Loucy (cell line): ENCODE measurements around the gene LRRK1.

Experiments
- H2AFZ ChIP-seq: fragments of 200-600 bp; sonication (generic); 2 replicates; pipeline ENCODE4 v1.6.0; 2016; ENCODE audit warnings: antibody characterized with exemption, mild to moderate bottlenecking, low read length, moderate library complexity
- H3F3A ChIP-seq: fragments of 200-600 bp; 2 replicates; pipeline ENCODE4 v1.6.0; 2016; ENCODE audit warnings: antibody characterized with exemption, low read depth, mild to moderate bottlenecking
- H3K27me3 ChIP-seq: fragments of 200-600 bp; sonication (generic); 2 replicates; pipeline ENCODE4 v1.6.1; 2014; ENCODE audit warnings: low read length, mild to moderate bottlenecking; ENCODE audit not compliant: insufficient read depth, poor library complexity, severe bottlenecking
- H3K36me3 ChIP-seq: fragments of 200-600 bp; sonication (generic); 2 replicates; pipeline ENCODE4 v1.6.1; 2016; ENCODE audit warnings: low read length; ENCODE audit not compliant: insufficient read depth
- H3K4me1 ChIP-seq: fragments of 200-600 bp; sonication (generic); 2 replicates; pipeline ENCODE4 v1.5.1; 2014; ENCODE audit warnings: low read length, mild to moderate bottlenecking; ENCODE audit not compliant: insufficient read depth, poor library complexity, severe bottlenecking
- H3K4me2 ChIP-seq: fragments of 200-600 bp; sonication (generic); 2 replicates; pipeline ENCODE4 v1.6.0; 2014; ENCODE audit warnings: antibody characterized with exemption, low read length, low read depth, mild to moderate bottlenecking; ENCODE audit not compliant: poor library complexity, severe bottlenecking
- H3K4me3 ChIP-seq: fragments of 200-600 bp; sonication (generic); 2 replicates; pipeline ENCODE4 v1.5.1; 2014; ENCODE audit warnings: low read length, mild to moderate bottlenecking, mixed read lengths; ENCODE audit not compliant: poor library complexity, severe bottlenecking
- H3K79me2 ChIP-seq: fragments of 200-600 bp; sonication (generic); 2 replicates; pipeline ENCODE4 v1.6.1; 2014; ENCODE audit warnings: low read length; ENCODE audit not compliant: insufficient read depth
- H3K9ac ChIP-seq: fragments of 200-600 bp; sonication (generic); 2 replicates; pipeline ENCODE4 v1.6.0; 2014; ENCODE audit warnings: mild to moderate bottlenecking, low read depth, low read length, moderate library complexity; ENCODE audit not compliant: poor library complexity, severe bottlenecking
- H3K9me2 ChIP-seq: fragments of 200-600 bp; sonication (generic); replicated peaks from 2 replicates; pipeline ENCODE4 v1.6.1; 2016; ENCODE audit warnings: low read depth, low read length, mixed read lengths
- H3K9me3 ChIP-seq: fragments of 200-600 bp; sonication (generic); 2 replicates; pipeline ENCODE4 v1.6.1; 2014; ENCODE audit warnings: mild to moderate bottlenecking, antibody characterized with exemption, low read length, low read depth; ENCODE audit not compliant: insufficient read depth
- H4K20me1 ChIP-seq: fragments of 200-600 bp; sonication (generic); 2 replicates; pipeline ENCODE4 v1.6.0; 2014; ENCODE audit warnings: antibody characterized with exemption, low read length, mild to moderate bottlenecking; ENCODE audit not compliant: insufficient read depth, poor library complexity, severe bottlenecking
- EZH2phosphoT487 ChIP-seq: fragments of 200-600 bp; IDR thresholded peaks from 2 replicates; pipeline ENCODE4 v1.6.1; 2018; ENCODE audit warnings: antibody characterized with exemption, mild to moderate bottlenecking, moderate library complexity, borderline replicate concordance
- TF ChIP-seq, protein P1 (sequence below): fragments of 200-600 bp; sonication (generic); conservative IDR thresholded peaks from 2 replicates; pipeline ENCODE4 v1.5.1; 2014; ENCODE audit warnings: mild to moderate bottlenecking, antibody characterized with exemption, low read length

Gene LRRK1

DNA sequence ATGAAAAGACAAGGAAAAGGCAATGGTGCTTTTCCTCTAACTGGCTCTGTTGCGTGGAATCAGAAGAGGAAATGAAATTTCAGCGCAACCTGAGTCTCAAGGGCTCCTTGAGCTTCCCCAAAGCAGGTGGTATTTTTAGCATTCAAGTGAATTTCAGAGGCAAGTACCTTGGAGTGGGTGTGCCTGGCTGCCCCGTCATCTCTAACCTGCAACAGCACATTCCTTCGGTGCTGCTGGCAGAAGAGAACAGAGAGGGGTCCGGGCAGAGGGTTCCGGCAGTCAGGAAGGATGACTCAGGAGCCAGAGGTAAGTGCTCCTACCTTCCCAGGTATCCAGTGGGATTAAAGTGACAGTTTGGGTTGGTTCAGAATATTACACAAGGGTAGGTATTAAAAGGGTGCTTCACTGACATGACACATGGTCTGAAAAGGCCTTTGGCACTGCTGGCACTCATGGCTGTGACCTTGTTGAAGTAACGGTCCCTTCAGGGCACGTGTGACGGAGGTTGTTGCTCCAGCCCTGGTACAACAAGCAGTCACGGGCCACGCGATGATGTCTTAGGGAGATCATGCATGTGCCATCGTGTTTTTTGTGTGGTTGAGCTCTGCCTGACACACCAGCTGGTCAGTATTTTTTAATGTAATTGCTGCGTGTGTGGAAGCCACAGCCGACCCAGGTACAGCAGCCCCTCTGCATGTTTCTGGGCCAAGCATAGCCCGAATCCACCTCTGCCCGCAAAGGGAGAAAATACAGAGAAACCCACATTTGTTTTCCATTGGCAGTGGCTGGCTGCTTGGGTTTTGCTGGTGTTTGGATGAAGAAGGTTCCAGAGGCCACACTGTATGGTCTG, 75.7 kb downstream of the LRRK1 start:
- Histone ChIP-seq H3K9me3 (no peaks in the 10 kb centered on the region), H3K9ac (no peak overlapping the region), H3K4me3 (no peak overlapping the region), H3K36me3 (no peaks in the 10 kb centered on the region), H3K27me3 (no peaks in the 10 kb centered on the region), H3K4me2 (no peak overlapping the region), H2AFZ (no peak overlapping the region), H4K20me1 (no peaks in the 10 kb centered on the region), H3K79me2 (no peaks in the 10 kb centered on the region), H3K9me2 (no peaks in the 10 kb centered on the region), H3K4me1 (no peaks in the 10 kb centered on the region), H3F3A (no peaks in the 10 kb centered on the region)
- TF ChIP-seq EZH2phosphoT487 = no peak
- TF ChIP-seq, protein P1, sequence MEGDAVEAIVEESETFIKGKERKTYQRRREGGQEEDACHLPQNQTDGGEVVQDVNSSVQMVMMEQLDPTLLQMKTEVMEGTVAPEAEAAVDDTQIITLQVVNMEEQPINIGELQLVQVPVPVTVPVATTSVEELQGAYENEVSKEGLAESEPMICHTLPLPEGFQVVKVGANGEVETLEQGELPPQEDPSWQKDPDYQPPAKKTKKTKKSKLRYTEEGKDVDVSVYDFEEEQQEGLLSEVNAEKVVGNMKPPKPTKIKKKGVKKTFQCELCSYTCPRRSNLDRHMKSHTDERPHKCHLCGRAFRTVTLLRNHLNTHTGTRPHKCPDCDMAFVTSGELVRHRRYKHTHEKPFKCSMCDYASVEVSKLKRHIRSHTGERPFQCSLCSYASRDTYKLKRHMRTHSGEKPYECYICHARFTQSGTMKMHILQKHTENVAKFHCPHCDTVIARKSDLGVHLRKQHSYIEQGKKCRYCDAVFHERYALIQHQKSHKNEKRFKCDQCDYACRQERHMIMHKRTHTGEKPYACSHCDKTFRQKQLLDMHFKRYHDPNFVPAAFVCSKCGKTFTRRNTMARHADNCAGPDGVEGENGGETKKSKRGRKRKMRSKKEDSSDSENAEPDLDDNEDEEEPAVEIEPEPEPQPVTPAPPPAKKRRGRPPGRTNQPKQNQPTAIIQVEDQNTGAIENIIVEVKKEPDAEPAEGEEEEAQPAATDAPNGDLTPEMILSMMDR = no peak

DNA sequence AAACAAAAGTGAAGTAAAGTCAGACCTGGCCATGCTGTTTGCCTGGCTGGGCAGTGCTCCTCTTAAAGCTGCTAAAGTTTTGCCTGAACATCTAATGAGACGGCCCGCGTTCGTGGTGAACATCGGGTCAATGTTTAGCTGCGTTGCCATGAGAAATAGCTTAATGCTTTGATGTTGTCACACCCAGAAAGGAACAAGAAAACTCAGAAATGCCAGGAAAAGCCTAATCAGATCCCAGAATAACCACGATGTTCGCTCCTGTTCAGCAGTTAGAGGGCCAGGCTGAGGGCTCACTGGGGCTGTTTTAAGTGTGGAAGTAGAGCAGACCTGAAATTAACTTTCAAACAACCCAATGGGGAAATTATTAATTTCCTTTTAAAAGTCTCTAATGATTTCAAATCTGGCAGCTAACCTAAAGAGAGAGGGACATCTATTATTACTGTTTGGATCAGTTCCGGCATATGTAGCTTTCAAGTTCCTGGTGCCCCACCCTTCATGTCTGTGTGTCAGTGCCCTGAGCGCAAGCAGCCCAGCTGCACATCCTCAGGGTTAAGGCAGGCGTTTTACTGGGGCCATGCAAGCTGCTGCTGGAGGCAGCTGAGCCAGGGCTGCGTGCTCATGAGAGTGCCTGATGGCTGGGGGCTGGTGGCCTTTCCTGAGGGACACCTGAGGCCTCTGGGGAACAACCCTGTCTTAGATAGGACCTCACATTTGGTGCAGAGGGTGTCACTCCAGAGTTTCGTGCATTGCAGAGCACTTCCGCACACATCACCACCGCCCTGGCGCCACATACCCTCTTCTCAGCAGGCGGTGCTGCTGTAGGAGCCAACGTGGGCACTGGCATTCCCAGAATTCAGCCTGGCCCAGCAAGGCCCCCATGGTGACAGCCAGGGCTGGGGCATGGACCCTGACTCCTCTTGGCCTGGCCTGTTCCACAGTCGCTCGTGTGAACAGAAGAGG, 76.6 kb downstream of the LRRK1 start:
- TF ChIP-seq, protein P1 = no peak
- TF ChIP-seq EZH2phosphoT487 = no peak
- Histone ChIP-seq H3K9me3 (no peaks in the 10 kb centered on the region), H4K20me1 (no peaks in the 10 kb centered on the region), H3K36me3 (no peaks in the 10 kb centered on the region), H3K9me2 (no peaks in the 10 kb centered on the region), H3K4me3 (no peak overlapping the region), H3K79me2 (no peaks in the 10 kb centered on the region), H3F3A (no peaks in the 10 kb centered on the region), H3K4me2 (no peak overlapping the region), H2AFZ (no peak overlapping the region), H3K4me1 (no peaks in the 10 kb centered on the region), H3K9ac (no peak overlapping the region), H3K27me3 (no peaks in the 10 kb centered on the region)

DNA sequence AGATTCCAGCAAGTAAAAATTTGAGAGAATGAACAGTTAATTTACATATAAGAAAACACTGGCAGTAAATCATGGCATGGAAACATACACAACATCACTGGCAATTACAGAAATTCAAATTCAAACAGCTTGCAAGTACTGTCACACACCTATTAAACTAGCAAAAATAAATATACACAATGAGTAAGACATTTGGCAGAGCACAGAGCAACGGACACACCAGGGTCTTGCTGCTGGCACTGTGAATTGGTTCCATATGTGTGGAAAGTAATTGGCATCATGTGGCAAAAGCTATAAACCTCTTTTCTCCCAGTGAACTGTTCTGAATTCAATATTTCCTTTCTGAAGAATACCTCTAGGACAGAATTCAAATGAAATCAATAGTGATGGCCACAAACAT, 78.3 kb downstream of the LRRK1 start:
- Histone ChIP-seq H3K9me3 (no peaks in the 10 kb centered on the region), H3K4me2 (no peak overlapping the region), H3K9me2 (no peaks in the 10 kb centered on the region), H3F3A (no peaks in the 10 kb centered on the region), H3K79me2 (no peaks in the 10 kb centered on the region), H3K9ac (no peak overlapping the region), H4K20me1 (no peaks in the 10 kb centered on the region), H3K36me3 (no peaks in the 10 kb centered on the region), H3K4me1 (no peaks in the 10 kb centered on the region), H3K4me3 (no peak overlapping the region), H2AFZ (no peak overlapping the region), H3K27me3 (no peaks in the 10 kb centered on the region)
- TF ChIP-seq, protein P1 = no peak
- no peak for TF ChIP-seq EZH2phosphoT487
